Smooth muscle cell (in vitro differentiated cells): ENCODE measurements around the gene FILIP1L. TPM values are rescaled to one million over a fixed set of nuclear protein-coding genes. Genes with fewer than 3 reads are reported as not detected.

ENCODE experiments used
- DNase-seq: peaks from one replicate; lab custom pipeline; 2025; ENCODE audit not compliant: unreplicated experiment; lab: John Stamatoyannopoulos, UW
- H2AFZ ChIP-seq: fragments of 200-600 bp; sonication (generic); 2 replicates; pipeline ENCODE4 v1.6.0; 2016; ENCODE audit warnings: antibody characterized with exemption, low read depth, mild to moderate bottlenecking
- H3F3A ChIP-seq: fragments of 200-600 bp; sonication (generic); 2 replicates; pipeline ENCODE4 v1.6.0; 2017; ENCODE audit warnings: antibody characterized with exemption, low read depth
- H3K27ac ChIP-seq: fragments of 200-600 bp; sonication (generic); 2 replicates; pipeline ENCODE4 v1.5.1; 2016; ENCODE audit warnings: low read depth, mild to moderate bottlenecking
- H3K27me3 ChIP-seq: fragments of 200-600 bp; sonication (generic); 2 replicates; pipeline ENCODE4 v1.6.1; 2016; ENCODE audit warnings: low read depth, mild to moderate bottlenecking
- H3K36me3 ChIP-seq: fragments of 200-600 bp; sonication (generic); 2 replicates; pipeline ENCODE4 v1.5.1; 2016; ENCODE audit warnings: low read depth
- H3K4me1 ChIP-seq: fragments of 200-600 bp; sonication (generic); 2 replicates; pipeline ENCODE4 v1.5.1; 2016; ENCODE audit warnings: low read depth
- H3K4me2 ChIP-seq: fragments of 200-600 bp; sonication (generic); 2 replicates; pipeline ENCODE4 v1.6.0; 2016; ENCODE audit warnings: mild to moderate bottlenecking
- H3K4me3 ChIP-seq: fragments of 200-600 bp; sonication (generic); 2 replicates; pipeline ENCODE4 v1.5.1; 2016; ENCODE audit warnings: mild to moderate bottlenecking
- H3K79me2 ChIP-seq: fragments of 200-600 bp; sonication (generic); 2 replicates; pipeline ENCODE4 v1.6.0; 2016; ENCODE audit warnings: low read depth, mild to moderate bottlenecking
- H3K9ac ChIP-seq: fragments of 200-600 bp; sonication (generic); 2 replicates; pipeline ENCODE4 v1.6.0; 2016; ENCODE audit warnings: low read depth
- H3K9me3 ChIP-seq: fragments of 200-600 bp; sonication (generic); replicated peaks from 2 replicates; pipeline ENCODE4 v1.5.1; 2016; ENCODE audit warnings: low read depth
- H4K20me1 ChIP-seq: fragments of 200-600 bp; sonication (generic); 2 replicates; pipeline ENCODE4 v1.6.0; 2016; ENCODE audit warnings: low read depth
- CTCF ChIP-seq: fragments of 200-600 bp; sonication (generic); IDR thresholded peaks from 2 replicates; pipeline ENCODE4 v1.5.1; 2017; ENCODE audit warnings: borderline replicate concordance, mild to moderate bottlenecking, antibody characterized with exemption; ENCODE audit not compliant: insufficient read depth, poor library complexity, severe bottlenecking
- WGBS: methylation state at CpG from one replicate; pipeline ENCODE4 v1.1.7; 2016; ENCODE audit warnings: low lambda C conversion rate; 5-methylcytosine and 5-hydroxymethylcytosine counted together
- polyA plus RNA-seq: library from polyadenylated mRNA; unstranded; fragments of >200 nt; fragmentation: Nextera tagmentation; extraction: Ambion mirVana; gene quantifications from 2 replicates; pipeline ENCODE4 v1.2.1, GENCODE V29; 2016
- total RNA-seq: library from RNA; depleted of rRNA; stranded (reverse); fragments of >200 nt; gene quantifications from 2 replicates; pipeline ENCODE4 v1.2.3, GENCODE V29; 2014

The FILIP1L gene
- total and polyA plus RNA-seq, 2 experiments from 2014 or later, result 56.2 to 104 TPM

GRCh38 chr3:100090669-100091005, 23.7 kb downstream of the FILIP1L start:
- H2AFZ ChIP-seq, result no peak overlapping the region
- DNase-seq, result no peak
- peak overlapping the region; percentile 72 for H3K4me2 ChIP-seq

DNA sequence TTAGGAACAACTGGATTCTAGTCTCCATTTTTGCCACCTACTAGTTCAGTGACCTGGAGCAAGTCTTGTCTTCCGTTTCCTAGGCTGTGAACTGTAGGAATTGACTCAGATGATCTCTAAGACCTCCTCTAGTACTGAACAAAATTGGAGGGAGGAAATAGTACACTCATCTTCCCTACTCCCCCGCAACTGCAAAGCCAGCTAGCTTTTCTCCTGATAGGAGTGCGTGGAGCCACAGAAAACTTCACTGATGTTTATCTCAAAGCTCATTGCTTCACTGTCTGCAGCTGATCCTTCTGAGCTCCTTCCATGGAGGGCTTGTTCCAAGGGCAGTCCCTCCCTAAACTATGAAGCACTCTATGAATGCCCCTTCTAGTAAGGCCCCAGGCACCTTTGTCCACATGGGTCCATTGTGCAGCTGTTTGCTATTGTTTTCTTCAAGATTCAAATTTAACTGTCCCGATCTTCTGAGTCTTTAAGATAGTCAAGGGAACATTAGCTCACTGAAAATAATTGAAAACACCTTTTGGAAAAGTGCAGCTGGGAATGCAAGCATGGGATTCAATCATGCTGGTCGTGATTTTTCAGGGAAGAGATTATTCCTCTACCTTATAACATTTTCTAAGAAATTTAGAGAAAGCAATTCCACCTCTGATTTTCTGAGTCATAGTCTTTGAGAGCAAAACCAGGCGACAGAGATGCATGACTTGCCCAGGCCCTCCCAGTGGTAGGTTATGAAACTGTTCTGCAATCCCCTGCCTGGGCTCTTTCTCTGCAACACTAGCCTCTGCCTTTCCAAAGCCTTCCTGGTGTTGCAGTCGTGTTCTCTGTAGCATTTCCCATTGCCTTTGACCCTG, 24.3 kb downstream of the FILIP1L start:
- Histone ChIP-seq H3K9me3 (no peaks in the 10 kb centered on the region), H3K4me3 (no peak overlapping the region), H3K4me2 (peak overlapping the region; percentile 72), H4K20me1 (no peaks in the 10 kb centered on the region), H3K4me1 (peaks cover 18% of the 10 kb centered on the region), H3K36me3 (no peaks in the 10 kb centered on the region), H3K79me2 (no peaks in the 10 kb centered on the region), H3K27ac (peak overlapping the region; percentile 87), H3K27me3 (no peaks in the 10 kb centered on the region), H3F3A (peaks cover 10% of the 10 kb centered on the region), H2AFZ (no peak overlapping the region), H3K9ac (peak overlapping the region; percentile 25)
- DNase-seq, result no peak
- peak; percentile 45 for TF ChIP-seq CTCF
- 20% methylated on average over 7 of the region's 7 CpGs for WGBS

More at GRCh38 chr3:100090669-100091005, 23.7 kb downstream of the FILIP1L start:
- Histone ChIP-seq H3K9me3 (no peaks in the 10 kb centered on the region), H3K4me1 (peaks cover 18% of the 10 kb centered on the region), H4K20me1 (no peaks in the 10 kb centered on the region), H3K4me3 (no peak overlapping the region), H3K79me2 (no peaks in the 10 kb centered on the region), H3F3A (peaks cover 10% of the 10 kb centered on the region), H3K27me3 (no peaks in the 10 kb centered on the region), H3K36me3 (no peaks in the 10 kb centered on the region), H3K27ac (peak overlapping the region; percentile 87), H3K9ac (no peak overlapping the region)
- no peak for TF ChIP-seq CTCF

DNA sequence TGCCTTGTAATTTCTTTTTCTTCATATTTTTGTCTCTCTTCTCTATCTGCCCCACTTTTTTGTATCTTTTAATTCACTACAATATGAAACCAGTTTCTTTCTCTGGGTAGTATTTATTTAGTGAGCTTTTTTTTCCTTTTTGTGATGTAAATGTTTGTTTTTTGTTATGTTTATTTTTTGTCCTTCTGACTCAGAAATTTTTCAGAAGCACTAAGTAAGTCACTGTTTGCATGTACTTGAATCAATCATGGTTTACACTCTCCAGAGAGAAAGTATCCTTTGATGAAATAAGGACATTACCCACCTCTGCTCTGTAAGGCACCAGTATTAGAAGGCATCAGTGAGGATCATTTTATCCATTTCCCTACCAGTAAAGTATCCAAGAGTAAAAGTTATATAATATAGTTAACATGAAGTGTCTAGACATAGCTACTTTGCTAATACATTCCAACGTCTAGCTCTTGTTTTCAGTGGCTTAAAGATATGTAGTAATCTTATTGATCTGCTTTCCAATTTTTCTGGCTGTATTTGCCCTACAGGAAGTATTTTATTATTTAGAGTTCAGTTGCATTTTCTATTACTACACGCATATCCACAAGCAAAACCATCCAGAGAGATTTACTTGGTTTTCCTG, 25.4 kb downstream of the FILIP1L start:
- H3K27ac ChIP-seq, result peak overlapping the region; percentile 87
- no peaks in the 10 kb centered on the region for H3K36me3 ChIP-seq
- no peaks in the 10 kb centered on the region for H3K27me3 ChIP-seq
- H3K79me2 ChIP-seq, result no peaks in the 10 kb centered on the region
- peak overlapping the region; percentile 72 for H3K4me2 ChIP-seq
- no peak for TF ChIP-seq CTCF
- H2AFZ ChIP-seq, result no peak overlapping the region
- no peak for DNase-seq
- peaks cover 10% of the 10 kb centered on the region for H3F3A ChIP-seq
- peaks cover 18% of the 10 kb centered on the region for H3K4me1 ChIP-seq
- peak overlapping the region; percentile 9 for H3K9ac ChIP-seq
- H4K20me1 ChIP-seq, result no peaks in the 10 kb centered on the region
- no peak overlapping the region for H3K4me3 ChIP-seq
- no peaks in the 10 kb centered on the region for H3K9me3 ChIP-seq
- 46% methylated on average over 2 of the region's 2 CpGs for WGBS
